Motor neuron (in vitro differentiated cells): ENCODE measurements around the gene ANKRD30A. TPM values are rescaled to one million over a fixed set of nuclear protein-coding genes. Genes with fewer than 3 reads are reported as not detected.
"Not testable (repeated sequence)": the region's sequence is repeated elsewhere in the genome, so short reads cannot be mapped to it uniquely, and the experiment has no call there.

ENCODE experiments used
- ATAC-seq, 8 experiments: fragments of 200-7000 bp; cut with Tn5 transposase; replicated peaks in 6 of 8; 2 replicates each; pipeline ENCODE4 v1.8.0; 2021; ENCODE audit warnings: mild to moderate bottlenecking in 8 of 8, moderate library complexity in 8 of 8
- H3K27ac ChIP-seq, 2 donors: fragments of 250-450 bp; sonication (Bioruptor Pico); 2 replicates each; pipeline ENCODE4 v1.9.0; 2021; ENCODE audit warnings: antibody characterized with exemption in 2 of 2, mild to moderate bottlenecking in 2 of 2, moderate library complexity in 1 of 2
- H3K4me1 ChIP-seq, 2 donors: fragments of 250-450 bp; sonication (Bioruptor Pico); replicated peaks in 1 of 2; 2 replicates each; pipeline ENCODE4 v1.6.1; 2021; ENCODE audit warnings: antibody characterized with exemption in 2 of 2, mild to moderate bottlenecking in 2 of 2, moderate library complexity in 1 of 2
- H3K4me3 ChIP-seq, 5 donors: fragments of 250-450 bp; sonication (Bioruptor Pico); 2 replicates each; pipeline ENCODE4 v1.9.0; 2021; ENCODE audit warnings: antibody characterized with exemption in 5 of 5, mild to moderate bottlenecking in 5 of 5, moderate library complexity in 4 of 5
- WGBS, 10 experiments: fragments of 450-650 bp; shearing (Covaris generic); methylation state at CpG; one replicate each; pipeline ENCODE4 v1.0.0; 2022; 5-methylcytosine and 5-hydroxymethylcytosine counted together
- in situ Hi-C, 9 experiments: fragments of 400-800 bp; cut with MboI; loops; one replicate each; pipeline ENCODE4 v1.15.0; 2021; ENCODE audit warnings: low sequenced_read_pairs in 9 of 9, low pct_unique_long_range_greater_than_20kb in 2 of 9; ENCODE audit not compliant: unreplicated experiment in 9 of 9
- total RNA-seq, 8 experiments: library from RNA; unstranded; fragments of 300-600 nt; gene quantifications; 2 replicates each; pipeline versions ENCODE4 v1.2.3 to v1.2.4, GENCODE V29; 2022

ANKRD30A gene, protein sequence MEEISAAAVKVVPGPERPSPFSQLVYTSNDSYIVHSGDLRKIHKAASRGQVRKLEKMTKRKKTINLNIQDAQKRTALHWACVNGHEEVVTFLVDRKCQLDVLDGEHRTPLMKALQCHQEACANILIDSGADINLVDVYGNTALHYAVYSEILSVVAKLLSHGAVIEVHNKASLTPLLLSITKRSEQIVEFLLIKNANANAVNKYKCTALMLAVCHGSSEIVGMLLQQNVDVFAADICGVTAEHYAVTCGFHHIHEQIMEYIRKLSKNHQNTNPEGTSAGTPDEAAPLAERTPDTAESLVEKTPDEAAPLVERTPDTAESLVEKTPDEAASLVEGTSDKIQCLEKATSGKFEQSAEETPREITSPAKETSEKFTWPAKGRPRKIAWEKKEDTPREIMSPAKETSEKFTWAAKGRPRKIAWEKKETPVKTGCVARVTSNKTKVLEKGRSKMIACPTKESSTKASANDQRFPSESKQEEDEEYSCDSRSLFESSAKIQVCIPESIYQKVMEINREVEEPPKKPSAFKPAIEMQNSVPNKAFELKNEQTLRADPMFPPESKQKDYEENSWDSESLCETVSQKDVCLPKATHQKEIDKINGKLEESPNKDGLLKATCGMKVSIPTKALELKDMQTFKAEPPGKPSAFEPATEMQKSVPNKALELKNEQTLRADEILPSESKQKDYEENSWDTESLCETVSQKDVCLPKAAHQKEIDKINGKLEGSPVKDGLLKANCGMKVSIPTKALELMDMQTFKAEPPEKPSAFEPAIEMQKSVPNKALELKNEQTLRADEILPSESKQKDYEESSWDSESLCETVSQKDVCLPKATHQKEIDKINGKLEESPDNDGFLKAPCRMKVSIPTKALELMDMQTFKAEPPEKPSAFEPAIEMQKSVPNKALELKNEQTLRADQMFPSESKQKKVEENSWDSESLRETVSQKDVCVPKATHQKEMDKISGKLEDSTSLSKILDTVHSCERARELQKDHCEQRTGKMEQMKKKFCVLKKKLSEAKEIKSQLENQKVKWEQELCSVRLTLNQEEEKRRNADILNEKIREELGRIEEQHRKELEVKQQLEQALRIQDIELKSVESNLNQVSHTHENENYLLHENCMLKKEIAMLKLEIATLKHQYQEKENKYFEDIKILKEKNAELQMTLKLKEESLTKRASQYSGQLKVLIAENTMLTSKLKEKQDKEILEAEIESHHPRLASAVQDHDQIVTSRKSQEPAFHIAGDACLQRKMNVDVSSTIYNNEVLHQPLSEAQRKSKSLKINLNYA (N-terminal part only)
- under 1 TPM in 4 of 8 experiments, not detected in 4; 0.14 to 0.52 (median 0.18) TPM for total RNA-seq

DNA sequence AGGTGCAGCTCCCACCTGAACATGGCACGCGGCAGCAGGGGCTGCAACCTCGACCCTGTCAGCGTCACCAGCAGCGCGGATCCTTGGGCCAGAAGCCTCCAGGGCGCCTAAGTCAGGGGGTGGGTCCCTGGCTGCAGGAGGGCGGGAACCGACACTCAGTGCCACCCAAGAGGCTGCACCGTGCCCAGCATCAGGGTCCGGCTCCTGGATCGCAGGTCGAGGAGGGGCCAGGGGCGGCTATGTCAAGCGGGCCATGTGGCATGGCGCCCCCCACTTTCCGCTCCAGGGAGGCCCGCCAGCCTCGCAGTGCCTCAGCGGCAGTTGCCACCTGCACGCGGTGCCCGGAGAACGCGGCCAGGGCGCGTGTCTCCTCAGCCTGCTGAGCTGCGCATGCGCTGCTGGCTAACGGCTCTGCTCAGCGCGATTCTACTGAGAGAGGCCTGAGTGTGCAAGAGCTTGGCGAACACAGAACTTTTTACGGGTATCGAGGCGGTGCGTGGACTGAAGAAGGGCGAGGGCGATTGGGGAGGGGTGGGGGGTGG is at the start of gene ANKRD30A:
Gene ANKRD30A, plus strand, starts transcription at position 408 of the 542 bp plus-strand sequence. CDS start 190 bp downstream, outside the sequence.
- Histone ChIP-seq H3K4me1 (no peaks in the 10 kb centered on the region), H3K27ac (no peak within 1 kb of the TSS), H3K4me3 (no peak within 1 kb of the TSS)
- 90% methylated on average over 2 of the region's 39 CpGs; no CpG with 5 or more reads in 9 of the 10 experiments for WGBS, 10 experiments
- ATAC-seq = no peak
- in situ Hi-C loops = no loop called here

DNA sequence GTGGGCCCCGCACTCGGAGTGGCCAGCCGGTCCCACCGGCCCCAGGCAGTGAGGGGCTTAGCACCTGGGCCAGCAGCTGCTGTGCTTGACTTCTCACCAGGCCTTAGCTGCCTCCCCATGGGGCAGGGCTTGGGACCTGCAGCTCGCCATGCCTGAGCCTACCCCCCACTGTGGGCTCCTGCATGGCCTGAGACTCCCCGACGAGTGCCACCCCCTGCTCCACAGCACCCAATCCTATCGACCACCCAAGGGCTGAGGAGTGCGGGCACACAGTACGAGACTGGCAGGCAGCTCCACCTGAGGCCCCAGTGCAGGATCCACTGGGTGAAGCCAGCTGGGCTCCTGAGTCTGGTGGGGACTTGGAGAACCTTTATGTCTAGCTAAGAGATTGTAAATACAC is 49.3 kb upstream of the ANKRD30A start:
- H3K4me1 ChIP-seq, H3K4me3 ChIP-seq, H3K27ac ChIP-seq, ATAC-seq, in situ Hi-C loops: not testable (repeated sequence)
- WGBS, 10 experiments = 100% methylated on average over 1 of the region's 10 CpGs; no CpG with 5 or more reads in 9 of the 10 experiments

DNA sequence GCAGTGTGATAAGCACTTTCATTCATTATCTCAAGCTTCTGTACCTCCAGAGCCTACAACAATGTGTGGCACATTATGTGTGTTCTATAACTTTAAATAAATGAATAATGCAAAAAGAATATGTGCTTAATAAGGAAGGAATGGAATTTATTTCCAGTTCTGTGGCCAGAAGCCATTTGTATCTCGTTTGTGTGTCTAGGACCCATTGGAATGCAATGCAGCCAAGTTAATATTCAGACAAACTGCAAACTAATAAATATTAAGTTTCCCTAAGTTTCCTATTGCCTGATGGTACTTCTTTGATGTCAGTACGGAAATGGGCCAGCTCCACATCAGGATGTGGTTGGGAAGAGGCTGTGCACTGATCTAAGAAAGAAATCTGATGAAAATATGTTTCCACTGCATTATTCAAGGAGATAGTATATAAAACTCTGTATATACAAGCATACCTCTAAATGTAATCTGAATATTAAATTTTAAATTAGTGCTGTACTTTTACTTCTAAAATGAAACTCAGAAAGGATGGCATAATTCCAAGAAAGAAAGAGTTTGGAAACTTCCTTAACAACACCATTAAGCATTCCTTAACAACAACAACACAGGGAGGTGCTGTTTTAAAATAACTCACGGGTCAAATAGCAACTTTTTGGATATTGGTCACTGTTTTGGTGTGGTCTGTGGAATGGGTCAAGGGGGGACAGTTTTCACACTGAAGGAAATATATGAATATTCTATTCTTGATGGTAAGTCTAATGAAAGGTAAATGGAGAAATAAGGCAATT is 29.4 kb upstream of the ANKRD30A start:
- in situ Hi-C loops = no loop called here
- Histone ChIP-seq H3K27ac (no peak overlapping the region), H3K4me3 (no peak overlapping the region), H3K4me1 (no peaks in the 10 kb centered on the region)
- peak in 1 of 8 experiments; percentile 96 for ATAC-seq
- WGBS, 10 experiments = 0 to 49% (median 12%) methylated on average over 1 to 3 of the region's 3 CpGs

DNA sequence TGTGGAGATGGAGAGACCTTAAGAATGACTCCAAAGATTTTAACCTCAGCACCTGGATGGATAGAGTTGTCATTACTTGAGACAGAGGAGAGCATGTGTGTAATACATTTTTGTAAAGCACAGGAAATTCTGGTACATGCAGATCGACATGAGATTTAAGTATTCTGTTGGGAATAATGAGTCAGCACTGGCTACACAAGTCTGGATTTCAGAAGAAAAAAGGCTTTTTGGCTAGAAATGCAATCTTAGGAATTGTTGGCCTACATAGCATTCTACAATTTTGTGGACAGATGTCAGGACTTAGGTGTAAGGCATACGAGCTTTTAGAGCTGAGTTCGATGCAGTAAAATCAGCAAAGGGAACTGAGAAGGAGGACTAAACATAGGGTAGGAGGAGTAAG is 24.1 kb upstream of the ANKRD30A start:
- WGBS, 10 experiments = 0 to 100% (median 54%) methylated on average over 2 to 3 of the region's 3 CpGs
- in situ Hi-C loops = no loop called here
- no peak overlapping the region for H3K4me3 ChIP-seq
- H3K4me1 ChIP-seq = no peaks in the 10 kb centered on the region
- ATAC-seq = no peak
- no peak overlapping the region for H3K27ac ChIP-seq

DNA sequence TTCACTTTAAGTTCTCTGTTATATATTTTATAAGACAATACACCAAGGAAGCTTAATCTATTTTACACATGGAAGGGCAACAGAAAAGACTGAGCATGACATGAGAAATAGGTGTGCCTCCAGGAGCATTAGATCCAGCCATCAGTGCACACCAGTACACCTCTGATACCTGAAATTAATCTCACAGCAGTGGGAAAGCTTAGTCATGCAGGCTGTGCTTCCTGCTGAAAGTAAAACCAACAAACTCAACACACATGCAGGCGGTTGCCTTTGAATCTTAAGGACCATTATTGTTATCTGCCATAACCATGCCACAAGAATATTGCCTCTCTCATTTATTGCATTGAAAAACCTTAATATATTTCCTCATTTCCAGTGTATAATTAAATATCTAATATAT is 16.4 kb upstream of the ANKRD30A start:
- Histone ChIP-seq H3K4me3 (no peak overlapping the region), H3K4me1 (no peaks in the 10 kb centered on the region), H3K27ac (no peak overlapping the region)
- ATAC-seq = no peak
- WGBS, 10 experiments = 0 to 78% (median 38%) methylated on average over 1 of the region's 1 CpG; no CpG with 5 or more reads in 6 of the 10 experiments
- in situ Hi-C loops = no loop called here

DNA sequence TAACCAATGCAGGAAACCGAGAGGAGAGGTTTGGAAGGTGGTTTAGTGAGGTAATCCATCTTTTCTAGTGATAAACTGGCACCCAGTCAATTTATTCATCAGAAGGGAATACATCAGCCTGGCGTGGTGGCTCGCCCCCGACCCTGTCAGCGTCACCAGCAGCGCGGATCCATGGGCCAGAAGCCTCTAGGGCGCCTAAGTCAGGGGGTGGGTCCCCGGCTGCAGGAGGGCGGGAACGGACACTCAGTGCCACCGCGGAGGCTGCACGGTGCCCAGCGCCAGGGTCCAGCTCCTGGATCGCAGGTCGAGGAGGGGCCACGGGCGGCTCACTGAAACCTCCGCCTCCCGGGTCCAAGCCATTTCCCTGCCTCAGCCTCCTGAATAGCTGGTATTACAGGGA is 866 bp upstream of the ANKRD30A start:
- no peak for ATAC-seq

DNA sequence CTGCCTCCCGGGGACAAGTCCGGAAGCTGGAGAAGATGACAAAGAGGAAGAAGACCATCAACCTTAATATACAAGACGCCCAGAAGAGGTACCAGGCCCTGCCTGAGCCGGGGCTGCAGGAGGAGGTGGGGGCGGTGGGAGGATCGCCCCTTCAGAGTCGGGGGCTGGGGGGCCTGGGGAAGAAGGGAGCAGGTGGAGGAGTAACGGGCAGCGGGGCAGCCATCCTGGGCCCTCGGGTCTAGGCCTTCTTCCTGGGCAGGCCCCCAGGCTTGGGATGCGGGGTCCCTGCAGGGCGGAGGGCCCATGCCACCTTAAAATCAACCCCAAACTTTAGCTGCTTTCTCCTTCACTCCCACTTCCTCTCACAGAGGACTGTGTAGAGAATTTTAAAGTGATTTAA is 523 bp downstream of the ANKRD30A start:
- 80 to 100% methylated on average over 1 of the region's 12 CpGs; no CpG with 5 or more reads in 8 of the 10 experiments for WGBS, 10 experiments
- ATAC-seq = no peak
- in situ Hi-C loops = no loop called here
- H3K4me1 ChIP-seq = no peaks in the 10 kb centered on the region
- H3K4me3 ChIP-seq = no peak overlapping the region
- H3K27ac ChIP-seq = no peak overlapping the region

More for the DNA sequence above, 866 bp upstream of the ANKRD30A start:
- no peaks in the 10 kb centered on the region for H3K4me1 ChIP-seq
- in situ Hi-C loops = no loop called here
- WGBS, 10 experiments = 20 to 100% (median 65%) methylated on average over 1 to 4 of the region's 21 CpGs; no CpG with 5 or more reads in 6 of the 10 experiments
- no peak overlapping the region for H3K4me3 ChIP-seq
- H3K27ac ChIP-seq = no peak overlapping the region

DNA sequence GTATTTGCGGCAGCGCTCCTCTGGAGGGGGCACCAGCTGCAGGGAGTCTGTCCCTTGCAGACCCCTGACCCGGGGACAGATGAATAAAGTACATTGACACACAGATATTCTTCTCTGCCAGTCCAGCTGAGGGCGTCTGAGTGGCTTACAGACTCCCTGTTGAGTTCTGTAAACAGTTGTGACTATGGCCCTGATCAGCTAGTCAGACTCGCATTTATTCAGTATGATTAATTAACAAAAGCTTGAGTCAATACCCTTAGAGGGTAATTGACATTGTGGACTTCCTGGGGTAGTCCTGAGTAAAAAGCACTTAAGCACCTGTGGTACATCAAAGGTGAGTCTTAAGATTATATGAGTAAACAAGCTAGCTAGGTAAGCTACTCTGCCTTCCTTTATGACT is 21.0 kb downstream of the ANKRD30A start:
- H3K4me1 ChIP-seq = no peaks in the 10 kb centered on the region
- no peak overlapping the region for H3K4me3 ChIP-seq
- no peak for ATAC-seq
- WGBS, 10 experiments = 0 to 80% (median 14%) methylated on average over 2 to 5 of the region's 5 CpGs; no CpG with 5 or more reads in 2 of the 10 experiments
- H3K27ac ChIP-seq = no peak overlapping the region
- in situ Hi-C loops = no loop called here

DNA sequence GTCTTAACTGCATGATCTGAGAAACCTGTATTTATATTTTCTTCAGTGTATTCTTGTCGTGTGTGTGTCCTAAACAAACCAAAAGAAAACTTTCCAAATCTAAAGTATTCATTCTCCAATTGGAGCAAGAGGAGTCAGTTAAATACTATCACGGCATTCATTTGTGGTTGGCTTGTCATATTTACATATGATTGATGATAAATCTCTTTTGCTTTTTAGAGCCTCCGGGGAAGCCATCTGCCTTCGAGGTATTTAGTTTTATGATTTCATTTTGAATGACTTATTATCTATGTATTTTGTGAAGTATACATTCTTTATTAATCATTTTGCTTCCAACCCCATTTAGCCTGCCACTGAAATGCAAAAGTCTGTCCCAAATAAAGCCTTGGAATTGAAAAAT is 37.0 kb downstream of the ANKRD30A start:
- in situ Hi-C loops, ATAC-seq, H3K4me3 ChIP-seq, H3K27ac ChIP-seq, H3K4me1 ChIP-seq: not testable (repeated sequence)
- 0 to 100% (median 21%) methylated on average over 1 to 3 of the region's 4 CpGs; no CpG with 5 or more reads in 1 of the 10 experiments for WGBS, 10 experiments

DNA sequence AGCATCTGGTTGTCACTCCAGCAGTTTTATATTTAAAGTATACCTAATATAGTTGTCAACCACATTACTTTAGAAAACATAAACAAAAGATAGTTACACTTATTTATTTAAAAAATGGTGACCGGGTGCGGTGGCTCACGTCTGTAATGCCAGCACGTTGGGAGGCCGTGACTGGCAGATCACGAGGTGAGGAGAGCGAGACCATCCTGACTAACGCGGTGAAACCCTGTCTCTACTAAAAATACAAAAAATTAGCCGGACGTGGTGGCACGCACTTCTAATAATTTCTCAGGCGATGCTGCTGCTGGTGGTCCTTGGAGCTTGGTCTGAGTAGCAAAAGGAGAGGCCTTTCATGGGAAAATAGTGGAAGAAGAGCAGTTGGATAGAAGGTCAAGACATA is 46.5 kb downstream of the ANKRD30A start:
- H3K4me1 ChIP-seq, H3K4me3 ChIP-seq, H3K27ac ChIP-seq, in situ Hi-C loops, ATAC-seq: not testable (repeated sequence)
- 12% methylated on average over 3 of the region's 13 CpGs; no CpG with 5 or more reads in 9 of the 10 experiments for WGBS, 10 experiments

DNA sequence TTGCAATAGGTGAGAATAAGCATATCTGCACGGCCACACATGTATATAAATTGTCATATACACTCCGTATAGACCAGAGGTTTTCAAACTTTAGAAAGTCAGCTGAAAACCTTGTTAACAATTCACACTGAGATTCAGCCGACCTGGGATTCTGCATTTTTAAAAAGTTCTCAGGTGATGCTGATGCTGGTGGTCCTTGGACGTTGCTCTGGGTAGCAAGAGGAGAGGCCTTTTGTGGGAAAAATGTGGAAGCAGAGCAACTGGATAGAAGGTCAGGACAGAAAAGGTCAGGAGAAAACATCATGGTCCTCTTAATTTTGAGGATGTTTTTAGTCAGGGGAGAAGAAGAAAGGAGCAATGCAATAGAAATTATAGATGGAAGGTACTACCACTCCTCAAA is 52.9 kb downstream of the ANKRD30A start:
- H3K4me3 ChIP-seq, H3K4me1 ChIP-seq, H3K27ac ChIP-seq, in situ Hi-C loops, ATAC-seq: not testable (repeated sequence)
- whole genome bisulfite sequencing, 10 experiments = 0 to 100% (median 29%) methylated on average over 1 to 3 of the region's 4 CpGs; no CpG with 5 or more reads in 3 of the 10 experiments

DNA sequence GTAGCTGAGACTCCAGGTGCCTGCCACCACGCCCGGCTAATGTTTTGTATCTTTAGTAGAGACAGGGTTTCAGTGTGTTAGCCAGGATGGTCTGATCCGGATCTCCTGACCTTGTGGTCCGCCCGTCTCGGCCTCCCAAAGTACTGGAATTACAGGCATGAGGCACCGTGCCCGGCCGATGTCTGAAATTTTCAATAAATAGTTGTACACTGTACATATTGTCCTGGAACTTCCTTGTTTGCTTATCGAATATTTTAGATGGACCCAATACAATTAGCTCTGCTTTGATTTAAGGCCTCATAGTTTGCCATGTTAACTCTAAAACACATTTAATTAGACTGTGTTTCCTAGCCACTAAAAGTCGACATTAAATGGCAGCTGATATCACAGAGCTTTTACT is 57.3 kb downstream of the ANKRD30A start:
- H3K27ac ChIP-seq, in situ Hi-C loops, H3K4me3 ChIP-seq, H3K4me1 ChIP-seq, ATAC-seq: not testable (repeated sequence)
- no CpG with 5 or more reads among the region's 11 CpGs for WGBS, 10 experiments
